HepG2 (cell line): Measurements from ENCODE around the gene CD58. TPM values are rescaled to one million over a fixed set of nuclear protein-coding genes. Genes with fewer than 3 reads are reported as not detected.
A peak's percentile ranks its signal among the peaks of the same experiment; 100 is the strongest.

ENCODE experiments used
- ADNP ChIP-seq: sonication (generic); formaldehyde crosslinking; IDR thresholded peaks from 2 replicates; pipeline ENCODE4 v1.4.0; 2020; ENCODE audit warnings: missing genetic modification reagents
- AKNA ChIP-seq: sonication (generic); formaldehyde crosslinking; IDR thresholded peaks from 2 replicates; pipeline ENCODE4 v1.4.0; 2020; ENCODE audit warnings: missing genetic modification reagents, borderline replicate concordance
- CREB3 ChIP-seq: sonication (generic); formaldehyde crosslinking; IDR thresholded peaks from 2 replicates; pipeline ENCODE4 v1.5.0; 2020; ENCODE audit warnings: missing genetic modification reagents
- EEA1 ChIP-seq: sonication (generic); formaldehyde crosslinking; IDR thresholded peaks from 2 replicates; pipeline ENCODE4 v1.5.1; 2020; ENCODE audit warnings: mild to moderate bottlenecking, missing genetic modification reagents, borderline replicate concordance
- FOSL2 ChIP-seq: sonication (generic); formaldehyde crosslinking; IDR thresholded peaks from 2 replicates; pipeline ENCODE4 v1.4.0; 2020; ENCODE audit warnings: missing genetic modification reagents
- FOXK1 ChIP-seq: sonication (generic); formaldehyde crosslinking; IDR thresholded peaks from 2 replicates; pipeline ENCODE4 v1.4.0; 2020; ENCODE audit warnings: low read depth, missing genetic modification reagents, borderline replicate concordance
- FUBP1 ChIP-seq: sonication (generic); formaldehyde crosslinking; IDR thresholded peaks from 2 replicates; pipeline ENCODE4 v1.5.1; 2020; ENCODE audit warnings: missing genetic modification reagents, mild to moderate bottlenecking, borderline replicate concordance
- PHF20 ChIP-seq: sonication (generic); formaldehyde crosslinking; IDR thresholded peaks from 2 replicates; pipeline ENCODE4 v1.5.0; 2020; ENCODE audit warnings: mild to moderate bottlenecking, missing genetic modification reagents
- SATB2 ChIP-seq: sonication (generic); formaldehyde crosslinking; IDR thresholded peaks from 2 replicates; pipeline ENCODE4 v1.5.0; 2020; ENCODE audit warnings: missing genetic modification reagents
- THRA ChIP-seq: sonication (generic); formaldehyde crosslinking; IDR thresholded peaks from 2 replicates; pipeline ENCODE4 v1.4.0; 2020; ENCODE audit warnings: missing genetic modification reagents, borderline replicate concordance
- ZC3H4 ChIP-seq: sonication (generic); formaldehyde crosslinking; IDR thresholded peaks from 2 replicates; pipeline ENCODE4 v1.4.0; 2020; ENCODE audit warnings: missing genetic modification reagents, borderline replicate concordance
- ZNF607 ChIP-seq: sonication (generic); formaldehyde crosslinking; IDR thresholded peaks from 2 replicates; pipeline ENCODE4 v1.5.1; 2020; ENCODE audit warnings: missing genetic modification reagents, mild to moderate bottlenecking, borderline replicate concordance
- ZNF710 ChIP-seq: sonication (generic); formaldehyde crosslinking; IDR thresholded peaks from 2 replicates; pipeline ENCODE4 v1.5.0; 2020; ENCODE audit warnings: mild to moderate bottlenecking, missing genetic modification reagents, borderline replicate concordance
- polyA plus RNA-seq, 8 experiments: library from polyadenylated mRNA; depleted of rRNA in 3 of 8; stranded (reverse) in 7 of 8; unstranded in 1 of 8; fragments of >200 nt; fragmentation: Illumina TruSeq in 4 of 8; extraction: Trizol in 4 of 8; gene quantifications; 2 replicates each; pipeline versions ENCODE4 v1.2.1 to v1.2.3, GENCODE V29; 2011 to 2016; ENCODE audit warnings: low read depth in 4 of 8, missing spikeins in 1 of 8, mixed read lengths in 1 of 8; ENCODE audit not compliant: insufficient read depth in 1 of 8
- total RNA-seq, 5 experiments: library from RNA; depleted of rRNA; stranded (reverse); fragments of >200 nt; fragmentation: Illumina TruSeq; extraction: Trizol; gene quantifications; 2 replicates each; pipeline ENCODE4 v1.2.3, GENCODE V29; 2016; ENCODE audit warnings: low read depth in 1 of 5

CD58 gene
- total and polyA plus RNA-seq, 2 of the 13 experiments (the other 11 are each of a cell fraction or from before 2014, with no cell fraction given): 9.4 to 13.5 TPM

GRCh38 chr1:116570358-116571214, at the start of gene CD58 (continued):
- TF ChIP-seq ZNF710 (no peak), AKNA (CRISPR knock-in tag) (no peak), THRA (no peak), ADNP (CRISPR knock-in tag) (no peak), FOXK1 (CRISPR knock-in tag) (peak; percentile 23; the same call in 1 of the 2 replicates), CREB3 (no peak), EEA1 (CRISPR knock-in tag) (no peak; the same call in 1 of the 2 replicates), ZC3H4 (CRISPR knock-in tag) (no peak), FOSL2 (CRISPR knock-in tag) (peak; percentile 48; the same call in 1 of the 2 replicates), SATB2 (peak; percentile 69; the same call in 1 of the 2 replicates), FUBP1 (CRISPR knock-in tag) (no peak), ZNF607 (CRISPR knock-in tag) (peak; percentile 35; the same call in 1 of the 2 replicates), PHF20 (peak; percentile 35; the same call in 1 of the 2 replicates)
